Measurements from ENCODE around the gene CASTOR1.

The CASTOR1 gene

GRCh38 chr22:30292069-30292970 is 3.0 kb upstream of the CASTOR1 start:
- DNase-seq (ENCODE audit: low spot score), result no peak

DNA sequence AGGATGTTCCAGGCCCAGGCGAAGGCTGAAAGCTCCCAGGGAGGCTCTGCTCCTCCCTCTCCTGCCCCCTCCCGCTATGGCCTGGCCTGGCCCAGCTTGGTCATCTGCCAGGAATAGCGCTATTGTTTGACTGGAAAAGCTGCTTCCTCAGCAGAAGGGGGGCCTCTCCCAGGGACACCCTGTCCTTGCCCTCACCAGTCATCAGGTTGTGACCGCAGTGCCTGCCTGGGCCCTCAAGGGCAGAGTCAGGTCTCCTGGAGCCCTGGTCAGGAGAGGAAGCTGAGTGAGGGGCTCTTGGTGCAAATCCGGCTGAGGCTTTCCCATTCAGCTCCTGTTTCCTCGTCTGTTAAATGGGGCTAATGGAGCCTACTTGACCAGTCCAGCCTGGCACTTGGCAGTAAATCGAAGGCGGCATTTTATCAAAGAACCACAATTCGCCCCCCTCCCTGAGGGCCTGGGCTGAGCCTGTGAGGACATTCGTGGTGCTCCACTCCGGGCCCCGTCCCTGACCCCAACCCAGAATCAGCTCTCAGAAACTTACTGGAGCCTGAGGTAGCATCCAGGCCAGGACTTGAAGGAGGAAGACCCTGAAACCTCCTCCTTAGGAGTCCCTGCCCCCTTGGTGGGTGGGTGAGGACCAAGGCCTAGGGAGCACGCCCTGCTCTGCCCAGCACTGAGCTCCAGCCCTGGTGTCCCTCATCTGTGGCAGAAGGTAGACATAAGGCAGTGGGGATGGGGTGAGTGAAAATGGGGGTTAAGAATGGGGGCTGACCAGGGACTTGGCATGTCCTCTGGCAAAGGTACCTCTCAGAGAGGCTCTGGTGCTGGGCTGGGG is 2.0 kb upstream of the CASTOR1 start:
- TF ChIP-seq, protein P1, sequence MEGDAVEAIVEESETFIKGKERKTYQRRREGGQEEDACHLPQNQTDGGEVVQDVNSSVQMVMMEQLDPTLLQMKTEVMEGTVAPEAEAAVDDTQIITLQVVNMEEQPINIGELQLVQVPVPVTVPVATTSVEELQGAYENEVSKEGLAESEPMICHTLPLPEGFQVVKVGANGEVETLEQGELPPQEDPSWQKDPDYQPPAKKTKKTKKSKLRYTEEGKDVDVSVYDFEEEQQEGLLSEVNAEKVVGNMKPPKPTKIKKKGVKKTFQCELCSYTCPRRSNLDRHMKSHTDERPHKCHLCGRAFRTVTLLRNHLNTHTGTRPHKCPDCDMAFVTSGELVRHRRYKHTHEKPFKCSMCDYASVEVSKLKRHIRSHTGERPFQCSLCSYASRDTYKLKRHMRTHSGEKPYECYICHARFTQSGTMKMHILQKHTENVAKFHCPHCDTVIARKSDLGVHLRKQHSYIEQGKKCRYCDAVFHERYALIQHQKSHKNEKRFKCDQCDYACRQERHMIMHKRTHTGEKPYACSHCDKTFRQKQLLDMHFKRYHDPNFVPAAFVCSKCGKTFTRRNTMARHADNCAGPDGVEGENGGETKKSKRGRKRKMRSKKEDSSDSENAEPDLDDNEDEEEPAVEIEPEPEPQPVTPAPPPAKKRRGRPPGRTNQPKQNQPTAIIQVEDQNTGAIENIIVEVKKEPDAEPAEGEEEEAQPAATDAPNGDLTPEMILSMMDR (IDR thresholded peaks at IDR 0.05; ENCODE audit: extremely low read depth, missing control alignments), result no peak
- no peak for DNase-seq (ENCODE audit: low spot score)

More at GRCh38 chr22:30292069-30292970, 3.0 kb upstream of the CASTOR1 start:
- TF ChIP-seq, protein P1 (IDR thresholded peaks at IDR 0.05; ENCODE audit: extremely low read depth, missing control alignments), result no peak

DNA sequence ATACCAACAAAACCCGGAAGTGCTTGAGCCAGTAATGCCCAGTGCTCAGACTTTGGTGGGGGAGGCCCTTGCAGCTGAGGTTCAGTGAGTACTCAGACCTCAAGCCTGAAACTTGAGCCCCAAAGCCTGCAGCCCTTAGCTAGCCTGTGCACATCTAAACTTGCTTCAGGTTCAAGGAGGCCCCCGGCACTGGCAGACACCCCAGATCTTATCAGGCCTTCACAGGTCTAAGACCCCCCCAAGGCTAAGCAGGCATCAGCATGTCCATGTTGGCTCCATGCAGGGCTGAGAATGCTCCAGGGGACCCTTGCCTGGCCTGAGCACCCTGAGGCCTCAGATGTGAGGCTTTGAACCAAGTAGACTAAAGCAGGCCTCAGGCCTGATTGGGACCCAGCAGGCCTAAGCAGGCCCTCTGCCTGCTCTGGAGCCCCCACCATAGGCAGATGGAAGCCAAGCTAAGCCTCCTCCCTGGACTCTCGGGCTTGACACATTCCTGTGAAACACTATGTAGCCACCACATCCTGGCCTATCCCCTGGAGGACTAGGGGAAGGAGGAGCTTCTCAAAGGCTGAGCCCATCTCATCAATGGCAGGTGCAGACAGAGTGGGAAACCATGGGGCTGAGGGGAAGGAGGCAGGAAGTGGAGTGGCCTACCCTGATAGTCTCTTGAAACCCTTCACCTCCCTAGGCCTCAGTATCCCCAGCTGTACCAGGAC is 1.2 kb upstream of the CASTOR1 start:
- TF ChIP-seq, protein P1 (IDR thresholded peaks at IDR 0.05; ENCODE audit: extremely low read depth, missing control alignments), result no peak
- DNase-seq (ENCODE audit: low spot score), result peak; percentile 57

GRCh38 chr22:30289980-30290313 is 642 bp upstream of the CASTOR1 start:
- TF ChIP-seq, protein P1 (IDR thresholded peaks at IDR 0.05; ENCODE audit: extremely low read depth, missing control alignments), result no peak
- no peak for DNase-seq (ENCODE audit: low spot score)

- no peak for DNase-seq (ENCODE audit: low spot score)
- TF ChIP-seq, protein P1 (IDR thresholded peaks at IDR 0.05; ENCODE audit: extremely low read depth, missing control alignments), result no peak
Observed at GRCh38 chr22:30288419-30289140, 725 bp downstream of the CASTOR1 start.

- peak; percentile 85 for DNase-seq (ENCODE audit: low spot score)
- TF ChIP-seq, protein P1 (IDR thresholded peaks at IDR 0.05; ENCODE audit: extremely low read depth, missing control alignments), result peak; percentile 68
Observed at GRCh38 chr22:30287648-30288418, 1.5 kb downstream of the CASTOR1 start.
